Colonic mucosa (tissue), 4 donors: Measurements from ENCODE around the gene NEGR1. TPM values are rescaled to one million over a fixed set of nuclear protein-coding genes. Genes with fewer than 3 reads are reported as not detected.

Experiments
- DNase-seq: peaks from one replicate; pipeline ENCODE4 v3.0.0-alpha.2; 2020
- H3K27ac ChIP-seq: fragments of 200-600 bp; one replicate; pipeline ENCODE4 v1.8.0; 2021
- H3K27me3 ChIP-seq: fragments of 200-600 bp; one replicate; pipeline ENCODE4 v1.8.0; 2021
- H3K36me3 ChIP-seq: fragments of 200-600 bp; one replicate; pipeline ENCODE4 v1.8.0; 2021
- H3K4me1 ChIP-seq: fragments of 200-600 bp; one replicate; pipeline ENCODE4 v1.8.0; 2021; ENCODE audit warnings: mild to moderate bottlenecking
- H3K4me3 ChIP-seq: fragments of 200-600 bp; one replicate; pipeline ENCODE4 v1.8.0; 2021
- H3K9ac ChIP-seq, 2 donors: one replicate each; pipeline ENCODE4 v1.7.0; 2013; ENCODE audit warnings: control low read depth in 2 of 2, low read depth in 2 of 2, low read length in 2 of 2
- H3K9me3 ChIP-seq: fragments of 200-600 bp; one replicate; pipeline ENCODE4 v1.8.0; 2021
- CTCF ChIP-seq: fragments of 200-600 bp; IDR thresholded peaks from one replicate; pipeline ENCODE4 v1.8.0; 2022; ENCODE audit warnings: antibody characterized with exemption, mild to moderate bottlenecking
- intact Hi-C: fragments of 100-400 bp; cut with DNase I; formaldehyde crosslinking; loops from one replicate; pipeline ENCODE4 v1.14.1; 2022
- total RNA-seq, 2 donors: library from RNA; stranded (reverse); fragmentation: NEBNext Ultra II Directional in 1 of 2; extraction: Animal tissue kit (Norgen Biotek cat#: 25700) in 1 of 2; gene quantifications; one replicate each; pipeline ENCODE4 v1.2.1, GENCODE V29; 2021
- donor health status: healthy.
- donor health status: DM: no; HTN: no; CAD: no.
- donor health status: DM: no; HTN: no; CAD: no.

The NEGR1 gene
- total RNA-seq, 2 donors from 2014 or later = 4.0 to 9.2 TPM

GRCh38 chr1:71666609-71667008 lies 615.7 kb downstream of the NEGR1 start:
- Histone ChIP-seq H3K27me3 (no peaks in the 10 kb centered on the region), H3K9me3 (peaks cover 3% of the 10 kb centered on the region), H3K9ac (no peak overlapping the region), H3K27ac (no peak overlapping the region), H3K4me3 (no peak overlapping the region), H3K36me3 (no peaks in the 10 kb centered on the region), H3K4me1 (no peaks in the 10 kb centered on the region)
- no peak for TF ChIP-seq CTCF
- no peak for DNase-seq
- intact Hi-C loops = no loop called here

- intact Hi-C loops = no loop called here
Measured at GRCh38 chr1:71660411-71660810, 621.9 kb downstream of the NEGR1 start.

GRCh38 chr1:71657891-71658679 lies 624.3 kb downstream of the NEGR1 start:
- Histone ChIP-seq H3K4me1 (no peaks in the 10 kb centered on the region), H3K9ac (no peak overlapping the region), H3K9me3 (no peaks in the 10 kb centered on the region), H3K27ac (no peak overlapping the region), H3K36me3 (no peaks in the 10 kb centered on the region), H3K27me3 (no peaks in the 10 kb centered on the region), H3K4me3 (no peak overlapping the region)
- DNase-seq = no peak
- no peak for TF ChIP-seq CTCF
- intact Hi-C loops = no loop called here

More at GRCh38 chr1:71660411-71660810, 621.9 kb downstream of the NEGR1 start:
- Histone ChIP-seq H3K4me3 (no peak overlapping the region), H3K36me3 (no peaks in the 10 kb centered on the region), H3K4me1 (no peaks in the 10 kb centered on the region), H3K9me3 (peaks cover 3% of the 10 kb centered on the region), H3K27ac (no peak overlapping the region), H3K9ac (no peak overlapping the region), H3K27me3 (no peaks in the 10 kb centered on the region)
- DNase-seq = no peak
- TF ChIP-seq CTCF = no peak

GRCh38 chr1:71656902-71657301 lies 625.4 kb downstream of the NEGR1 start:
- no peaks in the 10 kb centered on the region for H3K27me3 ChIP-seq
- no peaks in the 10 kb centered on the region for H3K4me1 ChIP-seq
- no peak overlapping the region for H3K27ac ChIP-seq
- TF ChIP-seq CTCF = no peak
- DNase-seq = no peak
- no peaks in the 10 kb centered on the region for H3K36me3 ChIP-seq
- no peak overlapping the region for H3K4me3 ChIP-seq
- H3K9me3 ChIP-seq = no peaks in the 10 kb centered on the region
- intact Hi-C loops = no loop called here
- no peak overlapping the region for H3K9ac ChIP-seq

GRCh38 chr1:71655604-71656003 lies 626.7 kb downstream of the NEGR1 start:
- intact Hi-C loops = no loop called here
- no peak overlapping the region for H3K27ac ChIP-seq
- no peak for DNase-seq
- no peak for TF ChIP-seq CTCF
- H3K9me3 ChIP-seq = no peaks in the 10 kb centered on the region
- H3K36me3 ChIP-seq = no peaks in the 10 kb centered on the region
- H3K27me3 ChIP-seq = no peaks in the 10 kb centered on the region
- H3K9ac ChIP-seq = no peak overlapping the region
- H3K4me1 ChIP-seq = no peaks in the 10 kb centered on the region
- H3K4me3 ChIP-seq = no peak overlapping the region
